Effector CD8-positive, alpha-beta T cell (primary cell): ENCODE measurements around the gene TRAFD1.

Experiments used
- DNase-seq: peaks from one replicate; lab custom pipeline; 2025; lab: John Stamatoyannopoulos, UW

Gene TRAFD1

DNA sequence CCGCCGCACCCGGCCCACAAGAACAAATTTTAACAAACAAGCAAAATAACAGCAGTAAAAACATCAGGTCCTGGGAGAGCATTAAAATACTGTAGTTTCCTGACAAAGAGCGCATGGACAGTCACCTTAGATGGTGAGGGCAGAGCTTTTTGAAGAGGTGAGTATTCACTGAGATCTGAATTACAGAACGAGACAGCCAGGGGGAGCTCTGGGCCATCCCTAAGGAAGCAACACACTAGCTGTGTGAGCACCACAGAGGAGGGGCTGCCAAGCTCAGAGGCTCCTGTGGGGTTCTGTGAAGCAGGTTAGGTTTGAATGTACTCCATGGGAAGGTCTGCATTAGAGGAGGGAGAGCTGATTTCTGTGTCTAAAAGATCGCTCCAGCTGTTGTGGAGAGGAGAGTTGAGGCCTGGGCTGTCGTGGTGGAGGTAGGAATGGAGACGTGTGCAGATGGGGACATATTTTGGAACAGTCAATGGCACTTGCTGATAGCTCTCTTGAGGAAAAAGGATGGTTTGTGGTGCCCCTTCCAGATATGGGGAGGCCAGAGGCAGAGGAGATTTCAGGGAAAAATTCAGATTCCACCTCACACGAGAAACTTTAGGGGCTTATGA lies 72.9 kb downstream of the TRAFD1 start:
- DNase-seq, result peak; percentile 12

GRCh38 chr12:112199136-112199535 lies 73.8 kb downstream of the TRAFD1 start:
- DNase-seq, result no peak
